ACHN (cell line): ENCODE data around the gene ATP9B.

ENCODE experiments used
- DNase-seq: peaks from one replicate; pipeline ENCODE4 v3.0.0-alpha.2; 2015
- in situ Hi-C: cut with HindIII; loops from 2 replicates; pipeline ENCODE4 v1.10.0; 2017; ENCODE audit warnings: low sequenced_read_pairs, low pct_ligation_motif_present, low pct_unique_long_range_greater_than_20kb

ATP9B gene

DNA sequence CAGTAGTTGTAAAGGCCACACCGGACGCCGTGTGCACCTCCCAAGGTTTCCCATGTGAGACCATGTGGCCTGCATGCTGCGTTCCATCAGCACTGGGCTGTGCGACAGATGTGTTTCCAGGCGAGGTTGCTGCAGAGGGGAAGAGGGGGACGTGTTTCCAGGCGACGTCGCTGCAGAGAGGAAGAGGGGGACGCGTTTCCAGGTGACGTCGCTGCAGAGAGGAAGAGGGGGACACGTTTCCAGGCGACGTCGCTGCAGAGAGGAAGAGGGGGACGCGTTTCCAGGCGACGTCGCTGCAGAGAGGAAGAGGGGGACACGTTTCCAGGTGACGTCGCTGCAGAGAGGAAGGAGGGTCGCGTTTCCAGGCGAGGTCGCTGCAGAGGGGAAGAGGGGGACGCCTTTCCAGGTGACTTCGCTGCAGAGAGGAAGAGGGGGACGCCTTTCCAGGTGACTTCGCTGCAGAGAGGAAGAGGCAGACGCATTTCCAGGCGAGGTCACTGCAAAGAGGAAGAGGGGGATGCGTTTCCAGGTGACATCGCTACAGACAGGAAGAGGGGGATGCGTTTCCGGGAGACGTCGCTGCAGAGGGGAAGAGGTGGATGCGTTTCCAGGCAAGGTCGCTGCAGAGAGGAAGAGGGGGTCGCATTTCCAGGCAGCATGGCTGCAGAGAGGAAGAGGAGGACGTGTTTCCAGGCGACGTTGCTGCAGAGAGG is 351.0 kb downstream of the ATP9B start:
- no peak for DNase-seq
- in situ Hi-C loops, result no loop called here

GRCh38 chr18:79421275-79421857 is 352.2 kb downstream of the ATP9B start:
- in situ Hi-C loops, result no loop called here
- DNase-seq, result no peak

DNA sequence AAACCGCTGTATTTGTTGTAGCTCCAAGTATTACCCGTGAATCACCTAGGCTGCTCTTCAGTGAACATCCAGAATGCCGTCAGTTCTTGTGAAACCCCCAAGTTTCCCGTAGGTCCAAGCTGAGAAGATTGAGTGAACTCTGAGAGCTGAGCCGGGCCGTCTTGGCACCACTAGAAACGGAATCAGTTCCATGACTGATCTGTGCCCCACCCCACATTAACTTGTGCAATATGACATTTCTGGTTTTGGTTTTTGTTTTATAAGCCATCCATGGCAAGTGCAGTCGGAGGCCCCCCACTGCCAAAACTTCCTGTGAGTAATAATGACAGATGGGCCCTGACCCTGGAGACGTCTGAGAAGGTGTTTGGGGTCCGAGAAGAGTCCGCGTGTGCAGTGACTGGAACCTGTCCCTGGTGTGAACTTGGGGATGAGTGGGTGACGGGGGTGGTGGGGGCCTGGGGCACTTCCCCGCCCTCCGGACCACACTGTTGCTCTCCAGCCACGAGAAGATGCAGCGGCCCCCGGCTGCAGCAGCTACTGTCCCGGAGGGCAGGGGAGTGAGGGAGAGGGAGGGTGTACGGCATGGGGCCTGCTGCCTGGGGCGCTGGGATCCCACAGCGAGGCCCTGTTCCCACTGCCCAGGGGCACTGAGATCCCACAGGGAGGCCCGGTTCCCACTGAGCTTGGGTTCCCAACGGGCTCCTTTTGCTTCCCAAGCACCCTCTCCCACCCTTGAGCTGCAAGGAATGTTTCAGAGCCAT is 353.0 kb downstream of the ATP9B start:
- in situ Hi-C loops, result no loop called here
- DNase-seq, result no peak

- in situ Hi-C loops, result no loop called here
- no peak for DNase-seq
These were observed 353.6 kb downstream of the ATP9B start for GRCh38 chr18:79422783-79423165.

- in situ Hi-C loops, result no loop called here
- no peak for DNase-seq
These were observed 354.2 kb downstream of the ATP9B start for GRCh38 chr18:79423211-79424007.

GRCh38 chr18:79424008-79424565 is 354.9 kb downstream of the ATP9B start:
- DNase-seq, result no peak
- in situ Hi-C loops, result no loop called here

- in situ Hi-C loops, result no loop called here
These were observed 355.8 kb downstream of the ATP9B start for GRCh38 chr18:79424880-79425568.

GRCh38 chr18:79425569-79425886 is 356.3 kb downstream of the ATP9B start:
- in situ Hi-C loops, result no loop called here
- no peak for DNase-seq

More at GRCh38 chr18:79424880-79425568, 355.8 kb downstream of the ATP9B start:
- no peak for DNase-seq

- in situ Hi-C loops, result no loop called here
- DNase-seq, result no peak
These were observed 357.4 kb downstream of the ATP9B start for GRCh38 chr18:79426376-79427300.

DNA sequence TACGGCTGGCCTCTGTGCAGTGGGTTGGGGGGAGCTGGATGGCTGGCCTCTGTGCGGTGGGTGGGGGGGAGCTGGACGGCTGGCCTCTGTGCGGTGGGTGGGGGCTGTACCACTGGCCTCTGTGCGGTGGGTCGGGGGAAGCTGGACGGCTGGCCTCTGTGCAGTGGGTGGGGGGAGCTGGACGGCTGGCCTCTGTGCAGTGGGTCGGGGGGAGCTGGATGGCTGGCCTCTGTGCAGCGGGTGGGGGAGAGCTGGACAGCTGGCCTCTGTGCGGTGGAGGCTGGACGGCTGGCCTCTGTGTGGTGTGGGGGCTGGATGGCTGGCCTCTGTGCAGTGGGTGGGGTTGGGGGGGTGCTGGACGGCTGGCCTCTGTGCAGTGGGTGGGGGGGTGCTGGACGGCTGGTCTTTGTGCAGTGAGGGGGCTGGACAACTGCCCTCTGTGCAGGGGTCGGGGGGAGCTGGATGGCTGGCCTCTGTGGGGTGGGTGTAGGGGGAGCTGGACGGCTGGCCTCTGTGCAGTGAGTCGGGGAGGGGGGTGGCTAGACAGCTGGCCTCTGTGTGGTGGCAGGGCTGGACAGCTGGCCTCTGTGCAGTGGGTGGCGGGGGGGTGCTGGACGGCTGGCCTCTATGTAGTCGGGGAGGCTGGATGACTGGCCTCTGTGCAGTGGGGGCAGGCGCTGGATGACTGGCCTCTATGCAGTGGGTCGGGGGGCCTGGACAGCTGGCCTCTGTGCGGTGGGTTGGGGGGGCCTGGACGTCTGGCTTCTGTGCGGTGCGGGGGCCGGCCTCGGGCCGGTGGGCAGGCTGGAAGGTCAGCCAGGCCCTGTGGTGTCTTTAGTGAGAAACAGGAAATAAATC is 358.4 kb downstream of the ATP9B start:
- in situ Hi-C loops, result no loop called here
- DNase-seq, result no peak
